HEK293 (cell line): ENCODE measurements around the gene C14orf119.

ENCODE experiments used
- HOXA7 ChIP-seq: sonication (generic); formaldehyde crosslinking; IDR thresholded peaks from 2 replicates; pipeline ENCODE4 v1.8.1; 2022; ENCODE audit warnings: missing genetic modification reagents, borderline replicate concordance
- KLF7 ChIP-seq: fragments of 450-650 bp; formaldehyde crosslinking; IDR thresholded peaks from 2 replicates; pipeline ENCODE4 v1.5.1; 2016; ENCODE audit warnings: missing biosample characterization, missing genetic modification characterization, borderline replicate concordance
- MYNN ChIP-seq: fragments of 450-650 bp; formaldehyde crosslinking; IDR thresholded peaks from 2 replicates; pipeline ENCODE4 v1.5.1; 2016; ENCODE audit warnings: missing biosample characterization, missing genetic modification characterization, borderline replicate concordance
- PRDM1 ChIP-seq: fragments of 450-650 bp; formaldehyde crosslinking; IDR thresholded peaks from 2 replicates; pipeline ENCODE4; 2016; ENCODE audit warnings: missing biosample characterization, missing genetic modification characterization
- SETDB1 ChIP-seq: IDR thresholded peaks from one replicate; pipeline ENCODE4 v1.6.1; 2017; ENCODE audit warnings: mild to moderate bottlenecking, low read length, moderate library complexity, mixed read lengths; ENCODE audit not compliant: insufficient read length
- TRIM28 ChIP-seq: IDR thresholded peaks from 2 replicates; pipeline ENCODE4 v1.6.1; 2011; ENCODE audit warnings: low read length, control low read depth, borderline replicate concordance
- YY1 ChIP-seq: fragments of 450-650 bp; formaldehyde crosslinking; IDR thresholded peaks from 2 replicates; pipeline ENCODE4 v1.5.1; 2018; ENCODE audit warnings: missing biosample characterization, missing genetic modification characterization
- ZBTB17 ChIP-seq: fragments of 450-650 bp; formaldehyde crosslinking; IDR thresholded peaks from 2 replicates; pipeline ENCODE4 v1.5.1; 2016; ENCODE audit warnings: missing biosample characterization, missing genetic modification characterization
- ZBTB20 ChIP-seq: fragments of 450-650 bp; formaldehyde crosslinking; IDR thresholded peaks from 2 replicates; pipeline ENCODE4 v1.5.1; 2016; ENCODE audit warnings: missing biosample characterization, missing genetic modification characterization
- ZEB2 ChIP-seq: fragments of 450-650 bp; formaldehyde crosslinking; IDR thresholded peaks from 2 replicates; pipeline ENCODE4 v1.5.1; 2016; ENCODE audit warnings: missing biosample characterization, missing genetic modification characterization
- ZFP37 ChIP-seq: fragments of 450-650 bp; formaldehyde crosslinking; IDR thresholded peaks from 2 replicates; pipeline ENCODE4 v1.5.1; 2016; ENCODE audit warnings: missing biosample characterization, missing genetic modification characterization
- ZIC2 ChIP-seq: fragments of 450-650 bp; formaldehyde crosslinking; IDR thresholded peaks from 2 replicates; pipeline ENCODE4 v1.5.1; 2016; ENCODE audit warnings: missing biosample characterization, missing genetic modification characterization
- ZNF132 ChIP-seq: fragments of 450-650 bp; formaldehyde crosslinking; IDR thresholded peaks from 2 replicates; pipeline ENCODE4 v1.5.1; 2017; ENCODE audit warnings: missing biosample characterization, missing genetic modification characterization, borderline replicate concordance
- ZNF157 ChIP-seq: fragments of 450-650 bp; formaldehyde crosslinking; IDR thresholded peaks from 2 replicates; pipeline ENCODE4 v1.5.1; 2016; ENCODE audit warnings: missing biosample characterization, missing genetic modification characterization
- ZNF239 ChIP-seq: fragments of 450-650 bp; formaldehyde crosslinking; IDR thresholded peaks from 2 replicates; pipeline ENCODE4 v1.5.1; 2016; ENCODE audit warnings: missing biosample characterization, missing genetic modification characterization
- ZNF248 ChIP-seq: fragments of 450-650 bp; formaldehyde crosslinking; IDR thresholded peaks from 2 replicates; pipeline ENCODE4 v1.5.1; 2017; ENCODE audit warnings: missing biosample characterization, missing genetic modification characterization
- ZNF350 ChIP-seq: fragments of 450-650 bp; formaldehyde crosslinking; IDR thresholded peaks from 2 replicates; pipeline ENCODE4 v1.5.0; 2017; ENCODE audit warnings: missing biosample characterization, mild to moderate bottlenecking, missing genetic modification characterization
- ZNF394 ChIP-seq: fragments of 450-650 bp; formaldehyde crosslinking; IDR thresholded peaks from 2 replicates; pipeline ENCODE4 v1.5.1; 2016; ENCODE audit warnings: missing biosample characterization, missing genetic modification characterization, mild to moderate bottlenecking, moderate library complexity, borderline replicate concordance
- ZNF404 ChIP-seq: fragments of 450-650 bp; formaldehyde crosslinking; IDR thresholded peaks from 2 replicates; pipeline ENCODE4 v1.5.1; 2017; ENCODE audit warnings: missing biosample characterization, missing genetic modification characterization
- ZNF426 ChIP-seq: fragments of 450-650 bp; formaldehyde crosslinking; IDR thresholded peaks from 2 replicates; pipeline ENCODE4 v1.5.1; 2017; ENCODE audit warnings: missing biosample characterization, missing genetic modification characterization, mild to moderate bottlenecking, inconsistent platforms, moderate library complexity
- ZNF514 ChIP-seq: fragments of 450-650 bp; formaldehyde crosslinking; IDR thresholded peaks from 2 replicates; pipeline ENCODE4 v1.5.1; 2016; ENCODE audit warnings: missing biosample characterization, missing genetic modification characterization
- ZNF530 ChIP-seq: fragments of 450-650 bp; formaldehyde crosslinking; IDR thresholded peaks from 2 replicates; pipeline ENCODE4 v1.5.1; 2016; ENCODE audit warnings: low read depth, missing biosample characterization, missing genetic modification characterization
- ZNF596 ChIP-seq: fragments of 450-650 bp; IDR thresholded peaks from 2 replicates; pipeline ENCODE4 v1.5.0; 2018; ENCODE audit warnings: missing biosample characterization, mild to moderate bottlenecking, missing genetic modification characterization, moderate library complexity
- ZNF677 ChIP-seq: fragments of 450-650 bp; IDR thresholded peaks from 2 replicates; pipeline ENCODE4 v1.5.0; 2018; ENCODE audit warnings: missing biosample characterization, mild to moderate bottlenecking, missing genetic modification characterization, moderate library complexity
- ZNF777 ChIP-seq: fragments of 450-650 bp; formaldehyde crosslinking; IDR thresholded peaks from 2 replicates; pipeline ENCODE4 v1.5.1; 2017; ENCODE audit warnings: missing biosample characterization, missing genetic modification characterization, borderline replicate concordance
- ZNF843 ChIP-seq: fragments of 450-650 bp; formaldehyde crosslinking; IDR thresholded peaks from 2 replicates; pipeline ENCODE4 v1.5.1; 2016; ENCODE audit warnings: missing biosample characterization, missing genetic modification characterization
- ZXDB ChIP-seq: fragments of 450-650 bp; formaldehyde crosslinking; IDR thresholded peaks from 2 replicates; pipeline ENCODE4 v1.5.1; 2016; ENCODE audit warnings: missing biosample characterization, missing genetic modification characterization
- TF ChIP-seq, protein P1 (sequence below): fragments of 450-650 bp; formaldehyde crosslinking; conservative IDR thresholded peaks from 2 replicates; pipeline ENCODE4 v1.5.1; 2016; ENCODE audit warnings: low read depth, missing biosample characterization, missing genetic modification characterization
- TF ChIP-seq, protein P2 (sequence below): fragments of 450-650 bp; formaldehyde crosslinking; IDR thresholded peaks from 2 replicates; pipeline ENCODE4 v1.5.1; 2016; ENCODE audit warnings: missing biosample characterization, missing genetic modification characterization
- TF ChIP-seq, protein P3 (sequence below): fragments of 450-650 bp; formaldehyde crosslinking; IDR thresholded peaks from 2 replicates; pipeline ENCODE4 v1.5.1; 2016; ENCODE audit warnings: missing biosample characterization, missing genetic modification characterization
- TF ChIP-seq, protein P4 (sequence below): fragments of 450-650 bp; formaldehyde crosslinking; IDR thresholded peaks from 2 replicates; pipeline ENCODE4 v1.5.1; 2016; ENCODE audit warnings: missing biosample characterization, missing genetic modification characterization

Gene C14orf119

DNA sequence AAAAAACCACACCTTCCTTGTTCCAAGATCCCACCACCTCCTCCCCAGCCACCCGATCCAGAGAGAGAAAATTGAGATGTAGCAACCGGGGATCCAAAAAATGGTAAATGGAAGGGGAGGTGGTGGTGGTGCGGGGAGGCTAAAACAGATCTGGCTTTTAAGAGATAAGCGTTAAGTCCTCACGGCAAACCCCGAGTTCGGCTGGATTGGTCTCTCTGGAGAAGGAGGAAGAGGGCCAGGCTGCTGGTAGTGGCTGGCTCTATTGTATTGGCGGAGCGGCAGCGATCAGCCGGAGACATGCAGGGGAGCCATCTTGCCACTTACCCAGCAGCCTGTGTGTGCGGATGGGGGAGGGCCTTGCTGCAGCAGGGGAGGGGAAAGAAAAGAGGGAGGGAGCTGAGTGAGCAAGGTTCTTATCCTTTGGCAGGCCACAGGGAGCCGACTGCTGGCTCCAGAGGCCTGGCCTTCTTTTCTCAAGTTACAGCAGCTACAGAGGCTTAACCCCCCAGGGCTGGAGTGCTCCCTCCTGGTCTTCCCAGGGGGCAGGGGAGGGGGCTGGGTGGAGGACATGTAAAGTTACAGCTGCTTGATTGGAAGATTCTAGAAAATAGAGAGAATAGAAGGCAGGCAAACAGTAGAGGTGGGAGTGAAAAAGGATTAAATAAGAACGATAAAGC lies 23.9 kb upstream of the C14orf119 start (continued):
- TF ChIP-seq MYNN (tag by site-specific recombination), result no peak
- TF ChIP-seq ZNF530 (tag by site-specific recombination), result no peak
- TF ChIP-seq ZFP37 (tag by site-specific recombination), result no peak
- TF ChIP-seq HOXA7 (CRISPR knock-in tag), result no peak
- TF ChIP-seq TRIM28, result peak; percentile 62; the same call in 1 of the 2 replicates
- no peak for TF ChIP-seq ZNF239 (tag by site-specific recombination)
- TF ChIP-seq, protein P1, sequence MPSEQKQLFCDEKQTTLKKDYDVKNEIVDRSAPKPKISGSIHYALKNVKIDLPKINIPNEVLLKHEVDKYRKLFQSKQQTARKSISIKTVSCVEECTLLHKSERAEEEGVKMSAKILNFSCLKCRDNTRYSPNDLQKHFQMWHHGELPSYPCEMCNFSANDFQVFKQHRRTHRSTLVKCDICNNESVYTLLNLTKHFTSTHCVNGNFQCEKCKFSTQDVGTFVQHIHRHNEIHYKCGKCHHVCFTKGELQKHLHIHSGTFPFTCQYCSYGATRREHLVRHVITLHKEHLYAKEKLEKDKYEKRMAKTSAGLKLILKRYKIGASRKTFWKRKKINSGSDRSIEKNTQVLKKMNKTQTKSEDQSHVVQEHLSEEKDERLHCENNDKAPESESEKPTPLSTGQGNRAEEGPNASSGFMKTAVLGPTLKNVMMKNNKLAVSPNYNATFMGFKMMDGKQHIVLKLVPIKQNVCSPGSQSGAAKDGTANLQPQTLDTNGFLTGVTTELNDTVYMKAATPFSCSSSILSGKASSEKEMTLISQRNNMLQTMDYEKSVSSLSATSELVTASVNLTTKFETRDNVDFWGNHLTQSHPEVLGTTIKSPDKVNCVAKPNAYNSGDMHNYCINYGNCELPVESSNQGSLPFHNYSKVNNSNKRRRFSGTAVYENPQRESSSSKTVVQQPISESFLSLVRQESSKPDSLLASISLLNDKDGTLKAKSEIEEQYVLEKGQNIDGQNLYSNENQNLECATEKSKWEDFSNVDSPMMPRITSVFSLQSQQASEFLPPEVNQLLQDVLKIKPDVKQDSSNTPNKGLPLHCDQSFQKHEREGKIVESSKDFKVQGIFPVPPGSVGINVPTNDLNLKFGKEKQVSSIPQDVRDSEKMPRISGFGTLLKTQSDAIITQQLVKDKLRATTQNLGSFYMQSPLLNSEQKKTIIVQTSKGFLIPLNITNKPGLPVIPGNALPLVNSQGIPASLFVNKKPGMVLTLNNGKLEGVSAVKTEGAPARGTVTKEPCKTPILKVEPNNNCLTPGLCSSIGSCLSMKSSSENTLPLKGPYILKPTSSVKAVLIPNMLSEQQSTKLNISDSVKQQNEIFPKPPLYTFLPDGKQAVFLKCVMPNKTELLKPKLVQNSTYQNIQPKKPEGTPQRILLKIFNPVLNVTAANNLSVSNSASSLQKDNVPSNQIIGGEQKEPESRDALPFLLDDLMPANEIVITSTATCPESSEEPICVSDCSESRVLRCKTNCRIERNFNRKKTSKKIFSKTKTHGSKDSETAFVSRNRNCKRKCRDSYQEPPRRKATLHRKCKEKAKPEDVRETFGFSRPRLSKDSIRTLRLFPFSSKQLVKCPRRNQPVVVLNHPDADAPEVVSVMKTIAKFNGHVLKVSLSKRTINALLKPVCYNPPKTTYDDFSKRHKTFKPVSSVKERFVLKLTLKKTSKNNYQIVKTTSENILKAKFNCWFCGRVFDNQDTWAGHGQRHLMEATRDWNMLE, result no peak
- TF ChIP-seq ZNF157 (tag by site-specific recombination), result no peak
- TF ChIP-seq ZXDB (tag by site-specific recombination), result peak; percentile 64
- TF ChIP-seq ZNF426 (tag by site-specific recombination), result no peak
- TF ChIP-seq ZNF777 (tag by site-specific recombination), result no peak
- TF ChIP-seq ZNF404 (tag by site-specific recombination), result no peak
- no peak for TF ChIP-seq ZNF843 (tag by site-specific recombination)
- TF ChIP-seq, protein P2, sequence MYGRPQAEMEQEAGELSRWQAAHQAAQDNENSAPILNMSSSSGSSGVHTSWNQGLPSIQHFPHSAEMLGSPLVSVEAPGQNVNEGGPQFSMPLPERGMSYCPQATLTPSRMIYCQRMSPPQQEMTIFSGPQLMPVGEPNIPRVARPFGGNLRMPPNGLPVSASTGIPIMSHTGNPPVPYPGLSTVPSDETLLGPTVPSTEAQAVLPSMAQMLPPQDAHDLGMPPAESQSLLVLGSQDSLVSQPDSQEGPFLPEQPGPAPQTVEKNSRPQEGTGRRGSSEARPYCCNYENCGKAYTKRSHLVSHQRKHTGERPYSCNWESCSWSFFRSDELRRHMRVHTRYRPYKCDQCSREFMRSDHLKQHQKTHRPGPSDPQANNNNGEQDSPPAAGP (tag by site-specific recombination), result peak; percentile 55; the same call in 1 of the 2 replicates
- peak; percentile 27; the same call in 1 of the 2 replicates for TF ChIP-seq KLF7 (tag by site-specific recombination)
- no peak for TF ChIP-seq ZNF248 (tag by site-specific recombination)
- TF ChIP-seq, protein P3, sequence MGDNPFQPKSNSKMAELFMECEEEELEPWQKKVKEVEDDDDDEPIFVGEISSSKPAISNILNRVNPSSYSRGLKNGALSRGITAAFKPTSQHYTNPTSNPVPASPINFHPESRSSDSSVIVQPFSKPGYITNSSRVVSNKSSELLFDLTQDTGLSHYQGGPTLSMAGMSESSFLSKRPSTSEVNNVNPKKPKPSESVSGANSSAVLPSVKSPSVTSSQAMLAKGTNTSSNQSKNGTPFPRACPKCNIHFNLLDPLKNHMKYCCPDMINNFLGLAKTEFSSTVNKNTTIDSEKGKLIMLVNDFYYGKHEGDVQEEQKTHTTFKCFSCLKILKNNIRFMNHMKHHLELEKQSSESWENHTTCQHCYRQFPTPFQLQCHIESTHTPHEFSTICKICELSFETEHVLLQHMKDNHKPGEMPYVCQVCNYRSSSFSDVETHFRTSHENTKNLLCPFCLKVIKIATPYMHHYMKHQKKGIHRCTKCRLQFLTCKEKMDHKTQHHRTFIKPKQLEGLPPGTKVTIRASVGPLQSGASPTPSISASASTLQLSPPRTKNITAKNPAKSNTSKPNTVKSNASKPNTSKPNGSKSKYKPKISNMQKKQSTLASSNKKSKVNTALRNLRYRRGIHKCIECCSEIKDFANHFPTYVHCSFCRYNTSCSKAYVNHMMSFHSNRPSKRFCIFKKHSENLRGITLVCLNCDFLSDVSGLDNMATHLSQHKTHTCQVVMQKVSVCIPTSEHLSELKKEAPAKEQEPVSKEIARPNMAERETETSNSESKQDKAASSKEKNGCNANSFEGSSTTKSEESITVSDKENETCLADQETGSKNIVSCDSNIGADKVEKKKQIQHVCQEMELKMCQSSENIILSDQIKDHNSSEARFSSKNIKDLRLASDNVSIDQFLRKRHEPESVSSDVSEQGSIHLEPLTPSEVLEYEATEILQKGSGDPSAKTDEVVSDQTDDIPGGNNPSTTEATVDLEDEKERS (tag by site-specific recombination), result no peak
- TF ChIP-seq PRDM1 (tag by site-specific recombination), result no peak
- TF ChIP-seq ZNF596 (tag by site-specific recombination), result 0 out of 2 replicates have a peak, but pooled peaks have one; percentile 60
- TF ChIP-seq ZNF514 (tag by site-specific recombination), result no peak
- no peak for TF ChIP-seq ZNF350 (tag by site-specific recombination)
- TF ChIP-seq ZNF677 (tag by site-specific recombination), result no peak
- TF ChIP-seq ZNF394 (tag by site-specific recombination), result no peak
- peak; percentile 92 for TF ChIP-seq ZIC2 (tag by site-specific recombination)
- no peak for TF ChIP-seq ZNF132
- no peak for TF ChIP-seq SETDB1
- peak; percentile 88 for TF ChIP-seq ZBTB17
- TF ChIP-seq ZEB2 (tag by site-specific recombination), result 0 out of 2 replicates have a peak, but pooled peaks have one; percentile 47
- peak; percentile 88; the same call in 1 of the 2 replicates for TF ChIP-seq YY1 (tag by site-specific recombination)
- TF ChIP-seq, protein P4, sequence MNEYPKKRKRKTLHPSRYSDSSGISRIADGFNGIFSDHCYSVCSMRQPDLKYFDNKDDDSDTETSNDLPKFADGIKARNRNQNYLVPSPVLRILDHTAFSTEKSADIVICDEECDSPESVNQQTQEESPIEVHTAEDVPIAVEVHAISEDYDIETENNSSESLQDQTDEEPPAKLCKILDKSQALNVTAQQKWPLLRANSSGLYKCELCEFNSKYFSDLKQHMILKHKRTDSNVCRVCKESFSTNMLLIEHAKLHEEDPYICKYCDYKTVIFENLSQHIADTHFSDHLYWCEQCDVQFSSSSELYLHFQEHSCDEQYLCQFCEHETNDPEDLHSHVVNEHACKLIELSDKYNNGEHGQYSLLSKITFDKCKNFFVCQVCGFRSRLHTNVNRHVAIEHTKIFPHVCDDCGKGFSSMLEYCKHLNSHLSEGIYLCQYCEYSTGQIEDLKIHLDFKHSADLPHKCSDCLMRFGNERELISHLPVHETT (tag by site-specific recombination), result 0 out of 2 replicates have a peak, but pooled peaks have one; percentile 47
- peak; percentile 25 for TF ChIP-seq ZBTB20 (tag by site-specific recombination)
